H54 (cell line): ENCODE results near the gene CACNA1C.

Experiments used
- DNase-seq: peaks from one replicate; pipeline ENCODE4 v3.0.0; 2011; ENCODE audit warnings: low spot score, mixed read lengths; ENCODE audit not compliant: insufficient read length
- FAIRE-seq: peaks from 3 replicates; lab custom pipeline; 2011; peaks lifted over from hg19 to GRCh38; lab: Jason Lieb, UNC
- POLR2A ChIP-seq: IDR thresholded peaks from 2 replicates; pipeline ENCODE4 v1.6.1; 2011; ENCODE audit warnings: low read depth, mild to moderate bottlenecking, low read length

Gene CACNA1C

DNA sequence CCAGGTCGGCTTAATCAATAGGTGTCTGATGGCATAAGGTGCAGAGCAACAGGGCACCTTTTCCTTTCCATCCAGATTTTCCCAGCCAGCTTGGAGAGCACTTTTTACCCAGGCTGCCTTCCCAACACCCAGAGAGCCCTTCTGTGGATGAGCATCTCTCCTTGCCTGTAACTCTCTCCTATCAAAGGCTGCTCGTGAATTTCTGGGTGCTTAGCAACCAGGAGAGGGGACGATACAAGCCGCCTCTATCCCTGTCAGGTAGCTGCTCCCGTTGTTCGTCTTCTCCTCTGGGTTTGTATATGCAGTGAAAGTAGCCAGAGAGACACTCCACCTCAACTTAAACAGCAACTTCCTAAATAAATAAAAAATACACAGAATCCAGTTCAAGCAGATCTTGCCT is 124.2 kb downstream of the CACNA1C start:
- FAIRE-seq (no peak), DNase-seq (no peak)
- TF ChIP-seq POLR2A, result no peak

- no peak for FAIRE-seq
- TF ChIP-seq POLR2A, result no peak
- no peak for DNase-seq
Observed at GRCh38 chr12:2177751-2178150, 125.0 kb downstream of the CACNA1C start.

GRCh38 chr12:2179058-2179457 is 126.3 kb downstream of the CACNA1C start:
- DNase-seq, result no peak
- no peak for FAIRE-seq
- no peak for TF ChIP-seq POLR2A

- FAIRE-seq (peak; percentile 92), DNase-seq (peak; percentile 92)
- TF ChIP-seq POLR2A, result no peak
Observed at GRCh38 chr12:2179953-2180736, 127.4 kb downstream of the CACNA1C start.

DNA sequence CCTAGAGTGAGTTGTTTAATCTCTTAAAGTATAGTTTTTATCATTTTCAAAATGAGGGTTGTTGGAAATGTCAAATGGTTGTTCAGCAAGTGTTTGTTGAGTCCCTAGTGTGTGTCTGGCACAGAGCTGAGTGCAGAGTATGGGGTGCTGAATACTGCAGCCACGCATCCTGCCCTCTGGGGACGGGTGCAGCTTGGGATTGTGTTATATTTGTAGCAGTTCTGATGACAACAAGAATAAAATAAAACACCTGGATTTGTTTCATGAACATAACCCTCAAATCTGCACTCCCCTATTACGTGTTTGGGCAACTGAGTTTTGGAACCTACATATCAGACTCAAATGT is 127.9 kb downstream of the CACNA1C start:
- no peak for DNase-seq
- no peak for FAIRE-seq
- TF ChIP-seq POLR2A, result no peak

- TF ChIP-seq POLR2A, result no peak
- FAIRE-seq (no peak), DNase-seq (no peak)
Observed at GRCh38 chr12:2183556-2184541, 131.1 kb downstream of the CACNA1C start.

GRCh38 chr12:2185751-2186341 is 133.1 kb downstream of the CACNA1C start:
- FAIRE-seq (no peak), DNase-seq (no peak)
- TF ChIP-seq POLR2A, result no peak

GRCh38 chr12:2187195-2187945 is 134.6 kb downstream of the CACNA1C start:
- FAIRE-seq, result no peak
- TF ChIP-seq POLR2A, result no peak
- no peak for DNase-seq

GRCh38 chr12:2190085-2190484 is 137.3 kb downstream of the CACNA1C start:
- no peak for TF ChIP-seq POLR2A

DNA sequence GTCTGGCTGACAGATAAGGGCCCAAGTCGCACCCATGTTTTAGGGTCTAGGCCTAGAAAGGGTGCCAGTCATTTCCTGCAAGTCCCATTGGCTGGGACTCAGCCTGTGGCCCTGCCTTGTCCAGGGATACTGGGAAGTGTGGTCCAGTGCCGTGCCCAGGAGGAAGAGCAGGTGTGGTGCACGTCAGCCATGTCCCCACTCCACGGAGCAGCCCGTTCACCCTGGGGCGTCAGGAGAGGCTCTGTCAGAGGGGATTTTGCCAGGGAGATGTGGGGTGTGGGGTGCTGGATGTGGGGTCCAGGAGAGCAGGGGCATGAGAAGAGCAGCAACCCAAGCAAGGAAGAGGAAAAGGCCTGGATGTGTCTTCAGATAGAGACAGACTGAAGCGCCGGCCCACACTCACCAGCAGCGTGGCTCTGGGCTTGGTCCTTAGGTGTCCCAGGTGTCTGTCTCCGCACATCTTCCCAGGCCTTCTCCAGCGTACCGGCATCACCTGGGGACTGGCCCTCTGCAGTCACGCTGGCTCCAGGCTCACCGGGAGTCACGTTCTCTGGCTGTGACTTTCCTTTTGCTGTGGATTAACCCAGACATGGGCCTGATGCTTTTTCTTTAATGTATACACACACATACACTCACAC is 138.2 kb downstream of the CACNA1C start:
- FAIRE-seq (no peak), DNase-seq (no peak)
- TF ChIP-seq POLR2A, result no peak

More at GRCh38 chr12:2190085-2190484, 137.3 kb downstream of the CACNA1C start:
- FAIRE-seq, result no peak
- DNase-seq, result no peak

- no peak for TF ChIP-seq POLR2A
- FAIRE-seq (no peak), DNase-seq (no peak)
Observed at GRCh38 chr12:2191534-2192153, 138.9 kb downstream of the CACNA1C start.

GRCh38 chr12:2192231-2192630 is 139.4 kb downstream of the CACNA1C start:
- TF ChIP-seq POLR2A, result no peak
- DNase-seq (no peak), FAIRE-seq (no peak)

DNA sequence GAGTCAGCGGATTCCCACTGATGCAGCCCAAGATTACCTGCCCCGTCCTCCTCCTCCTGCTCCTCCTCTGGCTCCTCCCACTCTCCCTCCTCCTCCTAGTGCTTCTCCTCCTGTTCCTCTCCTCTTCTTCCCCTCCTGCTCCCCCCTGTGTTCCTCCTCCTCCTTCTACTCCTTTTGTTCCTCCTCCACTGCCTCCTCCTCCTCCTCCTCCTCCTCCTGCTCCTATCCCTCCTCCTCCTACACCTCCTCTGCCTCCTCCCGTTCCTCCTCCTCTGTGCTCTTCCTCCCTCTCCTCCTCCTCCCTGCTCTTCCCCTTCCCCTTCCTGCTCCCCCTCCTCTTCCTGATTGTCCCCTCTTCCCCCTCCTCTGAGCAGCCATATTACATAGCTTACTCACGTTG is 141.3 kb downstream of the CACNA1C start:
- DNase-seq (no peak), FAIRE-seq (no peak)
- TF ChIP-seq POLR2A, result no peak
